SK-N-MC (cell line): ENCODE data around the gene LOC101059915.

Experiments
- EZH2 ChIP-seq: fragments of 200-600 bp; sonication (generic); IDR thresholded peaks from one replicate; pipeline ENCODE4 v1.6.1; 2017; ENCODE audit warnings: antibody characterized with exemption
- FOXP2 ChIP-seq: optimal IDR thresholded peaks from 2 replicates; pipeline ENCODE3; 2011; ENCODE audit warnings: mild to moderate bottlenecking, moderate library complexity; ENCODE audit not compliant: insufficient read depth; ENCODE audit errors: extremely low read length, control extremely low read depth

DNA sequence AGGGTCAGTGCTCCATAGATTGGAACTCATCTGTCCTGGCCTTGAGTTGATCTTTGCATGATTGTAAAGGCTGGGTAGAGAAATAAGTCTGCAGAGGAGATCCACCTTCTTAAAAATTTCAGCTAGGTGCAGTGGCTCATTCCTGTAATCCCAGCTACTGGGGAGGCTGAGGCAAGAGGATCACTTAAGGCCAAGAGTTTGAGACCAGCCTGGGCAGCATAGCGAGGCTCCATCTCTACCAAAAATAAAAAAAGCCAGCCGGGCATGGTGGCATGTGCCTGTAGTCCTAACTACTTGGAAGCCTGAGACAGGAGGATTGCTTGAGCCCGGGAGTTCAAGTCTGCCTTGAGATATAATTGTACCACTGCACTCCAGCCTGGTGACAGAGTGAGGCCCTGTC is 48.6 kb upstream of the LOC101059915 start:
- TF ChIP-seq EZH2 (no peak), FOXP2 (no peak)
